ENCODE data around the gene LAG3. TPM values are rescaled to one million over a fixed set of nuclear protein-coding genes. Genes with fewer than 3 reads are reported as not detected.

Gene LAG3
- total RNA-seq, 4 donors from 2014 or later: 0.52 to 1.1 TPM; not detected in 2

DNA sequence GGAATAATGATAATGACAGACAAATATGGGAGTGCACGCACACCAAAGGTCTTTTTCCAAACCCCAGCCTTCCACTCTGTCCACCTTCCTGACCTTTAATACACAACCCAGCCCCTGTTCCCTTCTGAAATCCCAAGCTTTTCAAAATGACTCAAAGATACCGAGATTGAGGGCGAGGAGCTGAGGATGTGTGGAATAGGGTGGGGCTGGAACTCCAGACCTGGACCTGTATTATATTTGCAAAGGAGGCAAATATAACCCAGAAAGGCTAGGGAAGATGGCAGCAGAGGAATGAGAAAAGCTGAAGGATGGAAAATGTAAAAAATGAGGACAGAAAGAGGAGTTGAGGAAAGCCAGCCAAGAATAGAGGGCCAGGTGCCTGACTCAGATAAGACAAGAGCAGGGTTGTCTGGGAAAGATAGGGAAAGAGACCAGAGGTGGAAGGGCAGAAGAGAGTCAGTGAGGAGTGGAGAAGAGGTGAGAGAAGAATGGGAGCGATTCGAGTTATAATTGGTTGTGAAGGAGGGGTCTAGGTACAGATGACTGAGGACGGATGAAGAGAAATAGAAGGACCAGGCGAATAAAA lies 7.2 kb upstream of the LAG3 start:
- intact Hi-C loops (cut with DNase I; ENCODE audit: low total_unique reads): no loop called here
- no peak for DNase-seq (ENCODE audit: low spot score in 2 of 2)
- no peak overlapping the region for H3K4me3 ChIP-seq (ENCODE audit: low read depth, poor library complexity, severe bottlenecking)
- no peak for TF ChIP-seq POLR2A (IDR thresholded peaks at IDR 0.05)
- TF ChIP-seq, protein P1, sequence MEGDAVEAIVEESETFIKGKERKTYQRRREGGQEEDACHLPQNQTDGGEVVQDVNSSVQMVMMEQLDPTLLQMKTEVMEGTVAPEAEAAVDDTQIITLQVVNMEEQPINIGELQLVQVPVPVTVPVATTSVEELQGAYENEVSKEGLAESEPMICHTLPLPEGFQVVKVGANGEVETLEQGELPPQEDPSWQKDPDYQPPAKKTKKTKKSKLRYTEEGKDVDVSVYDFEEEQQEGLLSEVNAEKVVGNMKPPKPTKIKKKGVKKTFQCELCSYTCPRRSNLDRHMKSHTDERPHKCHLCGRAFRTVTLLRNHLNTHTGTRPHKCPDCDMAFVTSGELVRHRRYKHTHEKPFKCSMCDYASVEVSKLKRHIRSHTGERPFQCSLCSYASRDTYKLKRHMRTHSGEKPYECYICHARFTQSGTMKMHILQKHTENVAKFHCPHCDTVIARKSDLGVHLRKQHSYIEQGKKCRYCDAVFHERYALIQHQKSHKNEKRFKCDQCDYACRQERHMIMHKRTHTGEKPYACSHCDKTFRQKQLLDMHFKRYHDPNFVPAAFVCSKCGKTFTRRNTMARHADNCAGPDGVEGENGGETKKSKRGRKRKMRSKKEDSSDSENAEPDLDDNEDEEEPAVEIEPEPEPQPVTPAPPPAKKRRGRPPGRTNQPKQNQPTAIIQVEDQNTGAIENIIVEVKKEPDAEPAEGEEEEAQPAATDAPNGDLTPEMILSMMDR (IDR thresholded peaks at IDR 0.05): no peak
- 20 to 24% methylated on average over 7 of the region's 7 CpGs for WGBS, 2 donors

DNA sequence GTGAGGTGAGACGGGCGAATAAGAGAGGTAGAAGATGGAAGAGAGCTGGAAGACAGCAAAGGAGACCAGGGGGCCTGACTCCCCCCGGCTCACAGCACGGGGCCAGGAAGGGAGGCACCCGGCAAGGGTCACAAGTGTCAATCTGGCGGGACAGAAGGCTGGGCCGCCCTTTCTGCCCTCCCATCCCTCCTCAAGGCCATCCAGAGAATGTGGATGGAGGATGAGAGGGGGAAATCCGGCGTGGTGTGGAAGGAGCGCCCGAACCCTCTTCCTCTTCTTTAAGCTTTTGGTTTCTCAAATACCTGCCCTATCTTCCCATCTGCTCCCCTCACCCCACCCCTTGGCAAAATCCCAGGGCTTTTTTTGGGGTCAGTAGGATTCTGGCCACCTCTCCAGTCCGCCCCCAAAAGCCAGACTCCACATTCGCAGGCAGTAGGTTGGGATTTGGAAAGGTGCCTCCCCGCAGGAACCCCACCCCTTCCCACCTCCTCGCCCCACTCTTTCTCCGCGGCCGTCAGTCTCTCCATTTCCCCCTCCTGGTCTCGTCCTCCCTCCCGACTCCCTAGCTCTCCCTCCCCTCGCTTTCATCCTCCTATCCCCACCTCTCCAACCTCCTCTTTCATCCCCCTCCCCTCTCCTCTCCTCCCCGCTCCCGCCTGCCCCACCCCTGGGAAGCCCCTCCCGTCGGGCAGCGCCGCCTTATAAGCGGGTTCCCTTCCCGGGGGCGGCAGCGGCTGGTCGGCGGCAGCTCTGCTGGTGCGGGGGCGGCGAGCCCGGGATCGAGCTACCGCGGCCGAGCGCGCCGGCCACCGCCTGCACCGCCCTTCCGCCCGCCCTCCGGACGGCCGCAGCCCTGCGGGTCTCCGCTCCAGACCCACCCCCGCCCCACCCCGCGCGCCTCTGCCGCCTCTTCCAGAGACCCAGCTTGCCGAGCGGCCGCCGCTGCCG lies 6.4 kb upstream of the LAG3 start, which contains the start of gene PTMS:
Gene PTMS, plus strand, starts transcription at position 730 of the 948 bp plus-strand sequence. CDS start 343 bp downstream, outside the sequence.
- DNase-seq (ENCODE audit: low spot score in 2 of 2): peak; percentile 62 to 95
- TF ChIP-seq, protein P1 (IDR thresholded peaks at IDR 0.05): no peak
- TF ChIP-seq POLR2A (IDR thresholded peaks at IDR 0.05): peak in 1 of 2 donors; percentile 75
- 3 to 4% methylated on average over 33 to 53 of the region's 63 CpGs for WGBS, 2 donors
- intact Hi-C loops (cut with DNase I; ENCODE audit: low total_unique reads): no loop called here
- peak within 1 kb of the TSS; percentile 58 for H3K4me3 ChIP-seq (ENCODE audit: low read depth, poor library complexity, severe bottlenecking)

DNA sequence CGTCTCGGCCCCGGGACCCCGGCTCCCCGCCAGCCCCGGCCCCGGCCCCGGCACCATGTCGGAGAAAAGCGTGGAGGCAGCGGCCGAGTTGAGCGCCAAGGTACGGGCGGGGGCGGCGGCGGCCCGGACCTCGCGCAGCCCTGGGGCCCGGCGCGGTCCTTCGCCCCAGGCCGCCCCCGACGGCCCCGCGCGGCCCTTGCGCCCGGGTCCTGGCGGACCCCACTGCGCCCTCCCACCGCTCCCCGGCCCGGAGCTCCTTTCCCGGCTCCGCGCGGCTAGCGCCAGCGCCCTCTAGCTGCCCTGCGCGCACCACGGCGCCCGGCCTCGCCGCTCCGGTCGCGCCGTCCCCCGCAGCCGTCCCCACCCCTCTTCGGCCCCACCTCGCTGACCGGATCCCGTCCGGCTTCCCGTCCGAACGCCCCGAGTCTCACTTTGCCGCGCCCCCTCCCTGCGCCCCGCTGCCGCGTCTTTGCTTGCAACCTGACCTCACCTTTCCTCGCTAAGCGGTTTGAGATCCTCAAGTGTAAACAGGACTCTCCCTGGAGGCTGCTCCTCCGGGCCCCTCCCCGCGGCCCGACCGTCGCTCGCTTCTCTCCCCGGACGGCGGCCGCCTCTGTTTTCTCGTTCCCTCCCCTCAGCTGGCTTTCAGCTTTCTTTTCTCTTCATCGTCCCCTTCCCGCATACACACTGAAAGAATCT lies 5.5 kb upstream of the LAG3 start:
- intact Hi-C loops (cut with DNase I; ENCODE audit: low total_unique reads): no loop called here
- no peak for TF ChIP-seq POLR2A (IDR thresholded peaks at IDR 0.05)
- TF ChIP-seq, protein P1 (IDR thresholded peaks at IDR 0.05): no peak
- H3K4me3 ChIP-seq (ENCODE audit: low read depth, poor library complexity, severe bottlenecking): peak overlapping the region; percentile 58
- peak; percentile 73 to 96 for DNase-seq (ENCODE audit: low spot score in 2 of 2)
- 0% methylated on average over 34 to 41 of the region's 88 CpGs for WGBS, 2 donors

DNA sequence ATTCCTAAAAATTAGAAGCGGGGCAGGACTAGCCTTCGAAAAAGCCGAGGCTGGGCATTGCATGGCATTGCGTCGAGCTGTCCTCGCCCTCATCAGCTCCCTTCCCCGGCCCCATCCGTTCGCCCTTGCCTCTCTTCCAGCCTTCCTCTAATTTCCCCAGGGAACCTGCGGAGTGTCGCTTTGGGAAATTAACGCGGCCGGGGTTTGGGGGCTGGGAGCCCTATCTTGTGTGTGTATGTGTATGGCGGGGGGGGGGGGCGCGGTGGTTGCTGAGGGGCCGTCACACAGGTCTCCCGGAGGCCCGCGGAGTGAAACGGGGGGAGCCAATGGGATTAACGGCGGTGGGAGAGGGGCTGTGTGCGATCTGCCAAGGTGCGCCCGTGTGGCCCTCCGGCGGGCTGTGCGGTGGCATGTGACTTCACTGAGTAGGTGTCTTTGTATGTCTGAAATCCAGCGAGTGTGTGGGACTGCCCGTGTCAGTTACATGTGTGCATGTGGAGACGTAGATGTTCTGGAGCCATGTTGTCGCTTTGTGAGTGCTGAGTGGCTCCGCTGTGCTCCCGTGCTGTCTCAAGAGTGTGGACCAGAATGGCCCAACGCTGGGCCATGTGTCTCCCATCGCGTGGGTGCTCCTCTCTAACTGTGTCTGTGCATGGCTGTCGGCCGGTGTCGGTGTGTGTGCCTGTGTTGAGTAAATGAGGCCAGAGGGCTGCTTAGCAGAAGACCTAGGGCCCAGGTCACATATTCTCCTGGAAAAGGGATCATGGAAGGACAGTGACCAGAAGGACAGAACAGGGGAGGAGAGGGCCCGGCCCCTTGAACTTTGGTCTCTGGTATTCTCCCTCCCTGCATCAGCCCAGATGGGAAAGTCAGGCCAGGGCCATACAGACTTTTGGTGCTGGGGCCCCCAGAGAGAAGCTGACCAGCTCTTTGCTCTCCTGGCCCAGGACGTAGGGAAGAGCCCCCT lies 4.7 kb upstream of the LAG3 start:
- 9 to 14% methylated on average over 36 to 44 of the region's 44 CpGs for WGBS, 2 donors
- DNase-seq (ENCODE audit: low spot score in 2 of 2): no peak
- H3K4me3 ChIP-seq (ENCODE audit: low read depth, poor library complexity, severe bottlenecking): peak overlapping the region; percentile 58
- TF ChIP-seq POLR2A (IDR thresholded peaks at IDR 0.05): no peak
- TF ChIP-seq, protein P1 (IDR thresholded peaks at IDR 0.05): no peak
- intact Hi-C loops (cut with DNase I; ENCODE audit: low total_unique reads): no loop called here

DNA sequence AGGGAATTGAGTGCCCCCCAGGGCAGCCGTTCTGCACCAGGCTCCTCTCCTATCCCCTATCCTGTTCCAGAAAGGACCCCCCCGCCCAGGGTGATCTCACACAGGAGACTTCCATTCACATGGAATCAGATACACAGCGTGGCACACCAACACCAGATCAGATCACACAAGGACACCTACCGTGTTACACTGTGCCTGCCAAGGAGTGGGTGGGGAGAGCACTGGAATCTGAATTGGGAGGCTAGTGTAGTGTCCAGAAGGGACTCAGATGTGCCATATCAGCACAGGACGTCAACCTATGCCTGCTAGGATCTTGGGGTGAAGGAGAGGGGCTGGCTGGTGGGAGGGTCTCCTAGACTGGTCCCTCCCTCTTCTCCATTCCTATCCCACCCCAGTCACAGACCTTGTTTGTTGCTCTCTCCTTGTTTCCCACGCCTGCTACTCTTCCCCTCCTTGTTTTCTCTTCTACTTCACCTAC lies 3.8 kb upstream of the LAG3 start:
- WGBS, 2 donors: 23 to 30% methylated on average over 6 of the region's 6 CpGs
- TF ChIP-seq, protein P1 (IDR thresholded peaks at IDR 0.05): no peak
- no peak for TF ChIP-seq POLR2A (IDR thresholded peaks at IDR 0.05)
- intact Hi-C loops (cut with DNase I; ENCODE audit: low total_unique reads): no loop called here
- DNase-seq (ENCODE audit: low spot score in 2 of 2): no peak
- no peak overlapping the region for H3K4me3 ChIP-seq (ENCODE audit: low read depth, poor library complexity, severe bottlenecking)

Measured in lower leg skin (tissue), 4 donors.